Stomach (tissue), 4 donors: ENCODE results near the gene CNTN5.

Source experiments
- CTCF ChIP-seq, 7 experiments: fragments of 450-650 bp in 4 of 7; fragments of 200-600 bp in 3 of 7; sonication (generic) in 3 of 7; IDR thresholded peaks; one replicate each; pipeline ENCODE4 v1.5.1; 2016 to 2019; ENCODE audit warnings: antibody characterized with exemption in 7 of 7, control low read depth in 2 of 7, mild to moderate bottlenecking in 1 of 7
- EP300 ChIP-seq: sonication (generic); formaldehyde crosslinking; IDR thresholded peaks from one replicate; pipeline ENCODE4 v1.6.1; 2017; ENCODE audit warnings: antibody characterized with exemption
- POLR2A ChIP-seq, 4 donors: fragments of 450-650 bp; IDR thresholded peaks; one replicate each; pipeline ENCODE4 v1.6.1; 2016; ENCODE audit warnings: antibody characterized with exemption in 4 of 4, control low read depth in 2 of 4, mild to moderate bottlenecking in 1 of 4, moderate library complexity in 1 of 4
- POLR2AphosphoS5 ChIP-seq, 3 donors: sonication (generic); formaldehyde crosslinking; IDR thresholded peaks; one replicate each; pipeline ENCODE4 v1.6.1; 2016; ENCODE audit warnings: antibody characterized with exemption in 3 of 3

- TF ChIP-seq CTCF (IDR thresholded peaks at IDR 0.05) (no peak), EP300 (no peak), POLR2AphosphoS5 (IDR thresholded peaks at IDR 0.05) (no peak), POLR2A (IDR thresholded peaks at IDR 0.05) (no peak)
These were observed 663.2 kb downstream of the CNTN5 start for GRCh38 chr11:99683933-99684332.
